MM.1S (cell line): ENCODE data around the gene ZNF581.

Experiments used
- CTCF ChIP-seq: fragments of 300-600 bp; sonication (generic); IDR thresholded peaks from 2 replicates; pipeline ENCODE4 v1.5.1; 2016; ENCODE audit warnings: antibody characterized with exemption, low read length, mixed read lengths
- EZH2 ChIP-seq: fragments of 300-600 bp; sonication (generic); optimal IDR thresholded peaks from 2 replicates; pipeline ENCODE3; 2017; ENCODE audit warnings: low read depth, mild to moderate bottlenecking, antibody characterized with exemption, low read length, mixed read lengths

GRCh38 chr19:55603115-55603514 is 40.3 kb upstream of the ZNF581 start:
- TF ChIP-seq CTCF (no peak), EZH2 (no peak)
